Neural cell (in vitro differentiated cells): Measurements from ENCODE around the gene CBX6. TPM values are rescaled to one million over a fixed set of nuclear protein-coding genes. Genes with fewer than 3 reads are reported as not detected.

ENCODE experiments used
- H2AFZ ChIP-seq: fragments of 200-600, 300-800 bp; sonication (generic), shearing (Covaris generic); 2 replicates; pipeline ENCODE4 v1.6.0; 2014; ENCODE audit warnings: low read depth, mild to moderate bottlenecking, antibody characterized with exemption, low read length, moderate library complexity
- H3F3A ChIP-seq: fragments of 200-600 bp; shearing (Covaris generic); 2 replicates; pipeline ENCODE4 v1.6.1; 2016; ENCODE audit warnings: mild to moderate bottlenecking, moderate library complexity, mixed read lengths, antibody characterized with exemption, low read length; ENCODE audit not compliant: insufficient read depth, poor library complexity, severe bottlenecking
- H3K27ac ChIP-seq: fragments of 200-600, 300-800 bp; sonication (generic), shearing (Covaris generic); 2 replicates; pipeline ENCODE4 v1.5.1; 2014; ENCODE audit warnings: mild to moderate bottlenecking, low read length, moderate library complexity
- H3K27me3 ChIP-seq: fragments of 300-800, 200-600 bp; sonication (generic), shearing (Covaris generic); 2 replicates; pipeline ENCODE4 v1.6.0; 2014; ENCODE audit warnings: mild to moderate bottlenecking, low read depth, low read length, moderate library complexity; ENCODE audit not compliant: insufficient read depth
- H3K36me3 ChIP-seq: fragments of 300-800, 200-600 bp; sonication (generic), shearing (Covaris generic); 2 replicates; pipeline ENCODE4 v1.5.1; 2014; ENCODE audit warnings: mild to moderate bottlenecking, antibody characterized with exemption, low read length, moderate library complexity; ENCODE audit not compliant: insufficient read depth
- H3K4me2 ChIP-seq: fragments of 300-800, 200-600 bp; sonication (generic), shearing (Covaris generic); 2 replicates; pipeline ENCODE4 v1.6.0; 2014; ENCODE audit warnings: mild to moderate bottlenecking, low read length
- H3K4me3 ChIP-seq: fragments of 300-800, 200-600 bp; sonication (generic), shearing (Covaris generic); 2 replicates; pipeline ENCODE4 v1.5.1; 2014; ENCODE audit warnings: mild to moderate bottlenecking, low read length, moderate library complexity
- H3K79me2 ChIP-seq: fragments of 200-600 bp; shearing (Covaris generic); replicated peaks from 2 replicates; pipeline ENCODE4 v1.6.0; 2014; ENCODE audit warnings: mild to moderate bottlenecking, low read length, moderate library complexity; ENCODE audit not compliant: insufficient read depth
- H3K9ac ChIP-seq: fragments of 300-800, 200-600 bp; sonication (generic), shearing (Covaris generic); 2 replicates; pipeline ENCODE4 v1.6.1; 2016; ENCODE audit warnings: mild to moderate bottlenecking, low read length, mixed read lengths
- H3K9me2 ChIP-seq: fragments of 200-600 bp; shearing (Covaris generic); 2 replicates; pipeline ENCODE4 v1.6.1; 2016; ENCODE audit warnings: mild to moderate bottlenecking, low read length, mixed read lengths; ENCODE audit not compliant: insufficient read depth
- H3K9me3 ChIP-seq: fragments of 200-600, 300-800 bp; sonication (generic), shearing (Covaris generic); 2 replicates; pipeline ENCODE4 v1.6.1; 2016; ENCODE audit warnings: mild to moderate bottlenecking, mixed run types, low read length, moderate library complexity, mixed read lengths
- H4K20me1 ChIP-seq: fragments of 200-600 bp; shearing (Covaris generic); 2 replicates; pipeline ENCODE4 v1.6.1; 2016; ENCODE audit warnings: mild to moderate bottlenecking, mixed run types; ENCODE audit not compliant: insufficient read depth
- CTCF ChIP-seq: fragments of 450-650 bp; IDR thresholded peaks from 2 replicates; pipeline ENCODE4 v1.5.1; 2014; ENCODE audit warnings: antibody characterized with exemption, mild to moderate bottlenecking, moderate library complexity; ENCODE audit not compliant: poor library complexity, severe bottlenecking
- EP300 ChIP-seq: fragments of 450-650 bp; conservative IDR thresholded peaks from 2 replicates; pipeline ENCODE4 v1.6.1; 2014; ENCODE audit warnings: antibody characterized with exemption, mild to moderate bottlenecking, moderate library complexity; ENCODE audit not compliant: poor library complexity, severe bottlenecking
- EZH2 ChIP-seq: fragments of 200-600, 300-800 bp; shearing (Covaris generic), sonication (generic); IDR thresholded peaks from 2 replicates; pipeline ENCODE4 v1.6.1; 2014; ENCODE audit warnings: antibody characterized with exemption, low read length, borderline replicate concordance, mild to moderate bottlenecking; ENCODE audit not compliant: insufficient read depth, poor library complexity, severe bottlenecking
- MXI1 ChIP-seq: fragments of 450-650 bp; conservative IDR thresholded peaks from 2 replicates; pipeline ENCODE4 v1.6.1; 2014; ENCODE audit warnings: antibody characterized with exemption, mild to moderate bottlenecking; ENCODE audit not compliant: poor library complexity, severe bottlenecking
- POLR2AphosphoS5 ChIP-seq: IDR thresholded peaks from 2 replicates; pipeline ENCODE4 v1.6.1; 2012
- RAD21 ChIP-seq: fragments of 450-650 bp; conservative IDR thresholded peaks from 2 replicates; pipeline ENCODE4 v1.6.1; 2014; ENCODE audit warnings: antibody characterized with exemption, mild to moderate bottlenecking, moderate library complexity
- REST ChIP-seq: IDR thresholded peaks from 2 replicates; pipeline ENCODE4 v1.6.1; 2012; ENCODE audit warnings: borderline replicate concordance
- SMC3 ChIP-seq: fragments of 450-650 bp; conservative IDR thresholded peaks from 2 replicates; pipeline ENCODE4 v1.6.1; 2014; ENCODE audit warnings: antibody characterized with exemption, mild to moderate bottlenecking, moderate library complexity; ENCODE audit not compliant: poor library complexity
- TAF1 ChIP-seq: IDR thresholded peaks from 2 replicates; pipeline ENCODE4 v1.6.1; 2012; ENCODE audit warnings: low read depth
- polyA plus RNA-seq: library from polyadenylated mRNA; depleted of rRNA; stranded (reverse); fragments of >200 nt; gene quantifications from 2 replicates; pipeline ENCODE4 v1.2.3, GENCODE V29; 2014

Gene CBX6
- polyA plus RNA-seq, 1 donor from 2014 or later = 13.0 TPM

GRCh38 chr22:38829485-38829884, 42.5 kb downstream of the CBX6 start:
- Histone ChIP-seq H3K4me2 (no peak overlapping the region), H3K27ac (no peak overlapping the region), H3F3A (no peaks in the 10 kb centered on the region), H3K36me3 (no peaks in the 10 kb centered on the region), H3K4me3 (no peak overlapping the region), H4K20me1 (no peaks in the 10 kb centered on the region), H2AFZ (no peak overlapping the region), H3K9me2 (no peaks in the 10 kb centered on the region), H3K9ac (no peak overlapping the region), H3K27me3 (no peaks in the 10 kb centered on the region), H3K9me3 (no peaks in the 10 kb centered on the region), H3K79me2 (no peaks in the 10 kb centered on the region)
- TF ChIP-seq CTCF (no peak), EZH2 (no peak), REST (no peak), POLR2AphosphoS5 (no peak), RAD21 (no peak), TAF1 (no peak), EP300 (no peak), SMC3 (no peak), MXI1 (no peak)

- H3K79me2 ChIP-seq = no peaks in the 10 kb centered on the region
- no peak for TF ChIP-seq EP300
- TF ChIP-seq CTCF = no peak
- no peak for TF ChIP-seq RAD21
- no peak for TF ChIP-seq POLR2AphosphoS5
- no peak for TF ChIP-seq EZH2
- TF ChIP-seq SMC3 = no peak
- TF ChIP-seq REST = no peak
- H2AFZ ChIP-seq = no peak overlapping the region
- no peak overlapping the region for H3K9ac ChIP-seq
- H3K4me3 ChIP-seq = no peak overlapping the region
- no peaks in the 10 kb centered on the region for H3K27me3 ChIP-seq
- no peaks in the 10 kb centered on the region for H3K9me2 ChIP-seq
- H3K9me3 ChIP-seq = no peaks in the 10 kb centered on the region
- no peak overlapping the region for H3K27ac ChIP-seq
- H3K4me2 ChIP-seq = no peak overlapping the region
- H3F3A ChIP-seq = no peaks in the 10 kb centered on the region
- no peaks in the 10 kb centered on the region for H3K36me3 ChIP-seq
- H4K20me1 ChIP-seq = no peaks in the 10 kb centered on the region
Measured at GRCh38 chr22:38828616-38829205, 43.3 kb downstream of the CBX6 start.
